Caki2 (cell line): ENCODE measurements around the gene ASTN2. TPM values are rescaled to one million over a fixed set of nuclear protein-coding genes. Genes with fewer than 3 reads are reported as not detected.

ENCODE experiments used
- DNase-seq: peaks from one replicate; pipeline ENCODE4 v3.0.0-alpha.2; 2015; ENCODE audit warnings: low read depth
- in situ Hi-C: cut with HindIII; loops from 2 replicates; pipeline ENCODE4 v1.10.0; 2016; ENCODE audit warnings: low sequenced_read_pairs, low pct_unique_long_range_greater_than_20kb, mixed read lengths
- total RNA-seq: library from RNA; depleted of rRNA; stranded (reverse); fragments of >200 nt; shearing (Covaris generic); gene quantifications from 2 replicates; pipeline ENCODE4 v1.2.3, GENCODE V29; 2014; ENCODE audit warnings: low replicate concordance

The ASTN2 gene
- total RNA-seq, 1 experiment from 2014 or later = 25.1 TPM

DNA sequence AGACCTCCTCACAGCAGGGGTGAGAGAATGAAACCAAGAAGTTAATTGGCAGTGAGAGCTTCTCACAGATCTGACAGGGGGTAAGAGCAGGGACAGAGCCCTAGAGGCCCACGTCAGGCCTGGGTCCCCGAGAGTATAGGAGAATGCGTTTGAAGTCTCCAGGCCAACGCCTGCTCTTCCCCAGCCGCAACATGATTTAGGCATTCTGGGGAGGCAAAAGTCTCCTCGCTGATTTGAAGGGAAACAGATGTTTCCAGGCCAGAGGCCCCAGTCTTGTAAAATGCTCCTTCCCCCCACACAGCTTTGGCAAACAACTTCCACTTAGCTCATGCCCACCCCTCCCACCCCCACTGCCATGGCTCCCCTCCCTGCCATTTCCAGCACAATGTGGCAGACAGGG, 966.9 kb downstream of the ASTN2 start:
- in situ Hi-C loops = no loop called here
- no peak for DNase-seq

DNA sequence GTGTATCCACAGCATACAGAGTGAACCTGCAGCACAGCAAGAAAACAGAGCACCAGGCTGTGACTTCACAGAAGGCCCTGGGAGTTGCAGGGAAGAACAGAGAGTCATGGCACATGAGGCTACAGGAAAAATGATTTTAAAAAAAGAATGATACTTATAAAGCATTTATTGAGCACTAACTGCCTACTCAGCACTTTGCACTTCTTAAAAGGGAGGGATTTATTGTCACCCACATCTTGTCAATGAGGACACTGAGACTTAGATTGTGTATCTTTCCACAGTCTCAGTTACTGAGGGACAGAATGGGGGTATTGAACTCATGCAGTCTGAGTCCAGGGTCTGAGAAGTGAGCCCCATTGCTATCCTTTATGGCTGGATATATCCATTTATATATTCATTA, 972.3 kb downstream of the ASTN2 start:
- in situ Hi-C loops = no loop called here
- no peak for DNase-seq

DNA sequence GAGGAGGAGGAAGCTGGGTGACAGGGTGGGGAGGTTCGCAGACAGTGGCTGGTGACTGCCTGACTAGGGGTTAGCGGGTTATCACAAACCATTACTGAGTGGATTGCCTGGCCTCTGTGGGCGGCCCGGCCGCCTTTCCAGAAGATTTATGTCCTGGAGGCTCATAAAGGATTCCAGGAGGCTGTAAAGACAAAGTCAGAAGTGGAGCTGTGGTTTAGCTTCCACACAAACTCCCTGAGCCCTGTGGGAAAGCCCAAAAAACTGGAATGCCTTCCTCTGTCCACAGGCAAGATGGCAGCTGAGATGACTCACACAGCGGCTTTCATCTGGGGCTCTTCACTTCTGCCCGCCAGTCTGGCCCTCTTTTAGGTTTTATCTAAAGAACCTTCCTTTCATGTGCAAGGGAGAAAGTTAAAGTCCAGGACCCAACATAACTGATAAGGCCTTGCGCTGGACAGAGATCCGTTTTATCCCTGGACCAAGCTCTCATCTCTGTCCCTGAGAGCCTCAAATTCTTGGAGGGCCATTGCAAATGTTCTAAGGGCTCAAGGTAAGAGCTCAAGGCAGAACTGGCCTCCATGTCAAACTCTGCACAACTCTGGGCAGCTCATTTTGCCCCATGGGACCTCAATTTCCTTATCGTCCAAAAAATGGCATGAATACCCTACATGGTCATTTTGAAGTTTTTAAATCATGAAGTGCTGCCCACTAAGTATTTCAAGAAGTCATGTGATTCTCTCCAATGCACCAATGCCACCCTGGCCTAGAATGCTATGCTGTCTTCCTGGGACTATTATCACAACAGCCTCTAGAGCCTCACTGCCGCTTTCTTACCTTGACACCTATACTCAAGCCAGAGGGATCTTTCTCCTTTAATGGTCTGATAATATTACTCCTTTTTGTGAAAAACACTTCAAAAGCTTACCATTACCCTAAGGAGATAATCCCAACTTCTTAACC, 977.2 kb downstream of the ASTN2 start:
- DNase-seq = no peak
- in situ Hi-C loops = no loop called here

DNA sequence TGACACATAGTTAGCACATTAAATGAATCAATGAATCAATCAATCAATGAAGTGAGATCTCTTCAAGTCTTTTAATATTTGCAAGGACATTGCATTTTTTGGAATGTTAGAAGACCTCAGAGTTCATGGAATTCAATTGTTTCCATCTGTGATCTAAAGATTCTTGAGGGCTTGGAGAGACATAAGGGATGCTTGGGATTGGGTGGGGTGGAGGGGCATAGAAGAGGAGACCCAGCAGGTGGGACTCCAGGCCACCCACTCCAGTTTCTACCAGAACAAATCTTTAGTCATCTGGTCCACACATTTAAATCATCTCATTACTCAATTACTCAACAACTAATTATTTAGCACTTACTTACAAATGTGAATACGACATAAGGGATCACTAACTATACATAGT, 978.7 kb downstream of the ASTN2 start:
- in situ Hi-C loops = no loop called here
- DNase-seq = no peak

DNA sequence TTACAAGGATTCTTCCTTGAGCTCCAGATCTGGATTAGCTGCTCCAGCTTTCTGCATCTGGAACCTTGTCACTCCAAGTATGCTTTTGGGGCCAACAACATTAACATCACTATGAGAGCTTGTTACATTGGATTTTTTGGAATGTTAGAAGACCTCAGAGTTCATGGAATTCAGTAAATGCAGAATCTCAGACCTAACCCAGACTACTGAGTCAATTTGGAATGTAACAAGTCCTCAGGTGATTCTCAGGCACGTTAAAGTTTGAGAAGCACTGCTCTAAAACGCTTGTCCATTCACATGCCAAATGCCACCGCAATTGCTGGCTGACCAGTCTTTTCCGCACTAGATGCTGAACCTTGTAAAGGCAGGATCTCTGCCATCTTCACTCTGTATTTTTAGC, 979.2 kb downstream of the ASTN2 start:
- no peak for DNase-seq
- in situ Hi-C loops = no loop called here

DNA sequence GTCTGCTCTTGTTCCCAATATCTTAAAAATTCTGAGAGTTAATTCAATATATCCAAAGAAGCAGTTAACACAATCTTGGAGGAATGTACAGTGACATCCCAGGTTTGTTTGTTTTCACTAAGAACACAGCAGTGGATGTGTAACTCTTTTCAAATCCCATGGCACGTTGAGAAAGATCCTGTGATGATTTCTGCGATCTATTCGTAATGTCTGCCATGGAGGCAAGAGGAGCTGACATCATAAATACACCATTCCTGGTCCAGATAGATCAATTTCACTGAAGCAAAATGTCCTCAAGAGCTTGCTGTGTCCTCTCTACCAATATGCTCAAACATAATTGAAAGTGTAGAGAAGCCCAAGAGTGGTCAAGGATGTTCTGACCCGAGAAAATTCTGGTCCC, 980.5 kb downstream of the ASTN2 start:
- in situ Hi-C loops = no loop called here
- no peak for DNase-seq

DNA sequence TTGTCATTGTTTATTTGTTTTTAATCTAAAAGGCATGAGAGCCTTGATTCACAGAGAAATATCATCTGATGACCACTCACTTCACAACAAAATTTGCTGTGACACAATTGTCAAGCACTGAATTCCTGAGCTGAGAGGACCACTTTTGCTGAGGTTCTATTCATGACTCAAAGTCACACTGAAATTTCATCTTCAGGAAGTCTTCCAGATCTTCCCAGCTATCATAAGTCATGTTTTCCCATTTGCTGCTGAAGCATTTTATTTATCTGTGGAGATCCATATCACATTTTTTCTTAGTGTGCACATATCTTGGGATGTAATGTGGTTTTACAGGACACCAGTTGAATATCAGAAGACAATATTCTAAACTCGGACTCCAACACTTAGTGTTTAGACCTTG, 982.8 kb downstream of the ASTN2 start:
- in situ Hi-C loops = no loop called here
- no peak for DNase-seq

DNA sequence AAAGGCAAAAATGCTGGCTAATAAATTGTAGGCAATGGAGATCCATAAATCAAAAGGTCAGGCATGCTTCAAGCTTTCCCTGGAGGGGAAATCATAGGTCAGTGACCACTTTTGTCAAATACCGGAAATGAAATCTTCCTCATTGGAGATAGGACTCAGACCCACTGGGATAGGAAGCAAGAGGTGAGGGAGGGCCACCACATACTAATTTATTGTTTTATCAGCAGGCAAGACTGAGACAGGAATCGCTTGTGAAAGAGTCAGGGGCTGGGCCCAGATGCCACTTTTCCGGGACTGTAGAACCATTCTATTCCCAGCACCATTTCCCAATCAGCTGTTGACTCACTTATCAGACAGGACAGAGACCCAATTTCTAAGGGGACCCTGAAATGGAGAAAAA, 984.0 kb downstream of the ASTN2 start:
- in situ Hi-C loops = no loop called here
- no peak for DNase-seq

DNA sequence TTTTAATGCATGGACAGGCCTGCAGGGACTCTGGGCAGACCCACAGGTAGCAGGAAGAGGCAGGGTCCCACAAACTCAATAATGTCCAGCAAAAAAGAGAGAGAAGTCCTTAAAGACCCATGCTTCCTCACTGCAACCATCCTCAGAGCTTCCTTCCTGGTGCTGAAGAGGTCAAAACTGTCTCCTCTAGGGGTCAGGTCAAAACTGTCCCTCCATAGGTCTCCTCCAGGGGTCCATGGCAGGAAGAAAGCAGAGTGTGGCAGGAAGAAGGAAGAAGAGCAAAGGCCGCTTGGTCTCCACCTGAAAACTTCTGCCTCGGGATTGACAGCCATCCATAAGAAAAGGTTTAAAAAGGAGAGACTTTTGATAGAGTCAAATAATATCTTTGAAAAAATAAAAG, 989.6 kb downstream of the ASTN2 start:
- DNase-seq = no peak
- in situ Hi-C loops = no loop called here

DNA sequence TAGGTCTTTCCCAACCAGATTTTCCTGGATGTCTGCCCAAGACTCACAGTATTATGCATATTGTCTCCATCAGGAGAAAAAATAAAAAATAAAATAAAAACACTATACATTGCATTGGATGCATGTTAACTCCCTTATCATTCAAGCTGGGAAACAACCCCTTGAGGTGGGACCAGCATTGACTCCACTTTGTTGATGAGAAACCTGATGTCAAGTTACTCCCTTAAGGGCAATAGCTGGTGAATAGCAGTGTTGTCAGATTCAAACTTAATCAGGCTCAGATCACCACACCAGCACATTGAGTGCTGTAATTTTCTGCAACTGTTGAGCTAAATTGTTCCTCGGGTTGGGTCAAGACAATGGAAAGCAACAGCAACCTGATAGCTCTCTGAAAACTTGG, 991.7 kb downstream of the ASTN2 start:
- in situ Hi-C loops = no loop called here
- no peak for DNase-seq

DNA sequence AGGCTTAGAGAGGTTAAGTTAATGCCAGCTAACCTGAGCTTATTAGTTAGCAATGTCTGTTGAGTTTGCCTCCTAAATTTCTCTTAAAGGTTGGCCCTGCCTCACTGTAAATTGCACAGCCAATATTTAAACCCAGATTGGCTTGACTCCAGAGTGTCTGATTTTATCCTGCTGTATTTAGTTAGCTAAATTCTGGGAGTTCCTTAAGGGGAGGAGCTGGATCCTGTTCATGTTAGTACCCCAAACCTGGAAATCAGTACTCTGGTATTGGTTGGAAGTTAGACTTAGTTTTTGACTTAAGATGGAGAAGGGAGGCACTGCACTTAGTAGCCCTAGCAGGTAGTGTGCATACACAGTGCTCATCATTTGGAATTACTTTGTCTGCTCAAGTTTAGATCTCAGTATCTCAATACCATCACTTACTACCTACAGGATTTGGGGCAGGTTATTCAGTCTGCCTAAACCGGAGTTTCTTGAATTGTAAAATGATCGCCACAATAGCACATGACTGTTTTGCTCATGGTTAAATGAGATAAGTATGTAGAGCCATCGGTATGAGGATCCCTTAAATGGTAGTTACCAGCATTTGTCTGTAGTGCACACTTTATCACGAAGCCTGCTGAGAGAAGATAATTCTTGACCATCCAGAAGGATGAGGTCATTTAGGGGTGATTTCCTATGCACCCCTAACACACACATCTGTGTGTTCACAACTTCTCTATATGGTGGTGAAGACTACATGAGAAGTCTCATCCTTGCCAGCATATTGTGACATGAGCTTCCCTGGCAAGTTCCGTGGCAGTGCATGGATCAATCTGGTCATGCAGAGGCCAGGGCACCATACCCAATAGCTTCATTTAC, 992.5 kb downstream of the ASTN2 start:
- no peak for DNase-seq
- in situ Hi-C loops = no loop called here

DNA sequence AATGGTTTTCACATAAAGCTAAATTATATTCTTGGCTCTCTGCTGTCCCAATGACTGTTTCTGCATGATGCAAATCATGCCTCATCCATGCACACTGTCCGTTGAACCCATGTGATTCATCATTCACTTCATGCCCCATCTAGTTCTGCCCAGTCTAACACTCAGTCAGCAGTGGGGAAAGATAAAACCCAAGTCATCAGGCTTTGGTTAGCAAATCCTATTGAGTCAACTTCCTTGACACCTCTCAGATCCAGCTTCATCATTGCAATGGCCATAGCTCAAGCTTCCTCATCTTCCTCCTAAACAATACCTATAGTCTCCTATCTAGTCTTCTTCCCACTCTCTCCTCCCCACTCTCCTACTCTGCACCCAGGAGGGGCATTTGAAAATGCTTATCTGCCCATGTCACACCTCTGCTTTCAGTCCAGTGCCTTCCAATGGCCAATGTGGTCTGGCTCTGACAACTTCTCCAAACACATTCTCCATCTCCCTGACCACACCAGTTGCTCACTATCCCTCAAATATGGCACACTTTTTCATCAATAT, 993.8 kb downstream of the ASTN2 start:
- in situ Hi-C loops = no loop called here
- DNase-seq = no peak

DNA sequence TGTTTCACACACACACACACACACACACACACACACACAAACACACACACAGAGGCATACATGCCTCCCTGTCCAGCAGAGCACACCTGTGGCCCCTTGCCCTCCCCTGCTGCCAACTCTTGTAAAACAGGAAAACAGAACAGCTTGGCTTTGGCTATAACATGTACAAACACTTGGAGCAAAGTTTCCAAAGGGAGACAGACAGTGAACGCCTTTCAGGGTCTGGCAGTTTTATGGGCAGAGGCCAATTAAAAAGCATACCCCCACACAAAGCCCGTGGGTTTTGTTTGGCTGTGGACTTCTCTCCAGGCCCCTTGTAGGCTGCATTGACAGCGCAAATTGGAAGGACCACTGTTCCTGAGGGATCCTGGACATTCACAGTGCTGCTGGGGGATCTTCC, 995.7 kb downstream of the ASTN2 start:
- DNase-seq = no peak

DNA sequence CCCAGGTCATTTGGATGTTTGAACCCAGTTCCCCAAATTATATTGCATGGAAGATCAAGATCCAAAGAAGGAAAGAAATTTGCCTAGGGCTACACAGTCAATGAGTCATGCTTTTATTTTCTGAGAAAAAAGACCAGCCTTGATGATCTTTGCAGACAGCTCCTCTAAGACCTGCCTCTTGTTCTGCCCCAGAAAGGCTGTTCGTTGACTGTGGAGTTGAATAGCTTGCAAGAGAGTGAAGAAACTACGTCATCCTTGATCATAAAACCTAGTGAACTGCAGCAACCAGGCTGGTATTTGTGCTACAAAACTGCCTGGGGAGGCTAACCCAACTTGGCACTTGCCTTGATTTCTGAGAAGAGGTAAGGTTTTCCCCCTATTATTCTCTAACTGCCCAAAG, 997.4 kb downstream of the ASTN2 start:
- peak; percentile 82 for DNase-seq
- in situ Hi-C loops = no loop called here

More for the DNA sequence above, 995.7 kb downstream of the ASTN2 start:
- in situ Hi-C loops = no loop called here

DNA sequence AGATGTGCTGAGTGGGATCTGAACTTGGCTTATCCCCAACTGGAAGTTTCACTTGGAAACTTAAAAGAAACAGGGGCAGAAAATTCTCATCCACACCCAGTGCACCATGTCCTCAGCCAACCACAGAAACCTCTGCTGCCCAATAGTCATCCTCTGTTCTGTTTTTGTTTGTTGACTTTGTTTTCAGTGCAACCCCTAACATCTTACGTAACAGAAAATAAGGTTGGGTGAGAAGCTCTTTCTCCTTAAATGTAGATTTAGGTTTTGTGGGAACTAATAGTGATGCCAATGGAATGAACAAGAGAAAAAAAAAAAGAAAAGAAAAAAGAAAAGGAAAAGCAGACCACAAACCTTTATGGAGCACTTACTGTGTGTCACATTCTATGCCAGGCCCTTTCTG, 998.4 kb downstream of the ASTN2 start:
- DNase-seq = no peak
- in situ Hi-C loops = no loop called here

DNA sequence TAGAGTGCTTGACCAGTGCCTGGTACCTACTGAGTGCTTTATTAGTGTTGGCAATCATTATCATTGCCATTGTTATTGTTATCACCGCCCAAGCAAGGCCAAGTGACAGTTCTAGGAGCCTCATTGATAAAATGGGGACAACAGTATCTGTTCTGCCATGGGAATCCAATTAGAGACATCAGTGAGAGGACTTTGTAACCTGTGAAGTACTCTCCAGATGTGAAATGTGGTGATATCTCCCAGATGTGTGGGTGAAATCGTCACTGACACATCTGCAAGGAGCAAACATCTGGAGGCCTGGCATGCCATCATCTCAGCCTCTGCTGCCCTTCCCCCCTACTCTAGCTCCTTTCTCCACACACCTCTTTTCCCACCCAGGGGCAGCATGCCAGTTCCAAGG, 1000.5 kb downstream of the ASTN2 start:
- DNase-seq = no peak
- in situ Hi-C loops = no loop called here

DNA sequence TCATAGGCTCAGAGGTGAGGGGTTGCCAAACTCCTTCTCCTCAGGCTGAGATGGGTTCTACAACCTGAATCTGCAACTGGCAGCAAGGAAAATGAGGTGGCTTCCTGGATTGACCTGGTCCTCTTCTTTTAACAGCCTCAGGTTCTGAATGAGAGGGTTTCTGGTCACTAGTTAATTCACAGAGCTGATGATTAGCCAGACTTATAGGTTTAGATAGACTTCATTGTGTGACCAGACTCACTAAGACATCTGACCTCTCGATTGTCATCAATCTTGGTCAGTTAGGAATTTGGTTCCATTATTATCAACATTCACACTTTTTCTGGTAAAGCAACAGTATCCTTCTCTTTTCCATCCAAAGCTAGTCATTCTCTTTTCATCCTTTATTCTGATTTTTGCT, 1003.4 kb downstream of the ASTN2 start:
- DNase-seq = peak; percentile 61

DNA sequence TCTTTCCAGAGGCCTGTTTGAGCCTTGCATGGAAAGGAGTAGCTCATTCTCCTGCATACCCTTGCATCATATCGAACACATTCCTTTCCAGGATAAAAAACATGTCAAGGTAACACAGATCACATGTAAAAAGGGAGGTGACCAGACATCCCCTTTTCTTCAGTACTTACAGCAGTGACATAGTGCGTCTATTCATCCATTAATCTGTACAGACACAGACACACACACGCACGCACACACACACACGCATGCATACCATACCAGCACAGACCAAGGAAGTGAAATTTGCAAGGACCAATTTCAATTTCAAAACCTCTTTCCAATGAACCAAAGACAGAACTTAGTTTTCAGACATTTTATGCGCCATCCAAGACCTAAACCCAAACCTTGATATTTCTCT, 1005.2 kb downstream of the ASTN2 start:
- no peak for DNase-seq
- in situ Hi-C loops = no loop called here

More for the DNA sequence above, 1003.4 kb downstream of the ASTN2 start:
- in situ Hi-C loops = no loop called here

DNA sequence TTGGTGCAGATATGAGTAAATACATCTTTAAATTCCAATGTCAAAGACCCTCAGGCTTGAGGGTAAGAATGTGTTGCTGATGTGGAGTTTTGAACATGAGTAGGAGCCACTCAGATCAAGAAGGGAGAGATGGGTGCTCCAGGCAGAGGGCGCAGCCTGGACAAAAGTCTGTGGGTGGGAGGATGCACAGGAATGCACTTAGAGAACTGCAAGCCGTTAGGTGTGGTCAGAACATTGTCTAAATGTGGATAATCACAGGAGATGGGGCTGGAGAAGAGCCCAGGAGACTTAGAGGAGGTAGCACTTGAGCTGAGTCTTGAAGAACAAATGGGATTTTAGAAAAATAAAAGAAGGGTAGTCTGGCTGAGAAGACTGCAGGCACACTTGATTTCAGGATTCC, 1005.7 kb downstream of the ASTN2 start:
- in situ Hi-C loops = no loop called here

More for the DNA sequence above, 1005.7 kb downstream of the ASTN2 start:
- no peak for DNase-seq
